ENCODE measurements around the gene SULT1A2.
"Not testable (repeated sequence)": the region's sequence is repeated elsewhere in the genome, so short reads cannot be mapped to it uniquely, and the experiment has no call there.

The SULT1A2 gene

DNA sequence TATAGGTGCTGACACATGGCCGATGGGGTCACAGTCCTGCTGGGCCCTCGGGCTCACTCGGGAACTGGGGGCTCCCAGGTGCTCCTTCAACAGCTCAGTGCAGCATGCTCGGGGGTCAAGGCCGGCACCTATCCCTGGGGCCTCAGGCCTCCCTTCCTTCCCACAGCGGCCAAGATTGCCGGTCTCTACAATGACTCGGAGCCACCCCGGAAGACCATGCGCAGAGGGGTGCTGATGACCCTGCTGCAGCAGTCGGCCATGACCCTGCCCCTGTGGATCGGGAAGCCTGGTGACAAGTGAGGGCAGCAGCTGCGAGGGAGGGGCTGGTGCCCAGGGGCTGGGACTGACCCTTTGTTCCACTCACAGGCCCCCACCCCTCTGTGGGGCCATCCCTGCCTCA lies 6.9 kb downstream of the SULT1A2 start:
- DNase-seq, result no peak

GRCh38 chr16:28589069-28589468 lies 7.8 kb downstream of the SULT1A2 start:
- DNase-seq, result no peak

DNA sequence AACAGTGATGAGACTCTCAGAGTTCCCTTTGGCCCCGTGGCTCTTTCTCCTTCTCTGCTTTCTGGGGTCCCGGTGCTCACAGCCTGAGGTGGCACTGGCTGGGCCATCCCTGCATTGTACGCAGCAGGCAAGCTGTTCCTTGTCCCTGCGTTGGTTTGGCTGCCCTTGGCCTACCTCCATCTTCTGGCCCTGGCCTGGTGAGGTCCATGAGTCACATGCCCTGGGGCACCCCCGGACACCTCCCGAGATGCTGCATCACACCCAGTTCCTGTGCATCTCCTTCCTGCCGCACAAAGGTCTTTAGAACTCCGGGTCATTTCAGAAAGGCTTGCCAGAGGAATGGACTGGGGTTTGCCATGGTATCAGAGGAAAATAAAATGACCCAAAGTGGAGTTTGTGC lies 9.5 kb downstream of the SULT1A2 start:
- no peak for DNase-seq

- no peak for DNase-seq
Observed at GRCh38 chr16:28586466-28586865, 10.4 kb downstream of the SULT1A2 start.

GRCh38 chr16:28585674-28586073 lies 11.2 kb downstream of the SULT1A2 start:
- DNase-seq, result no peak

DNA sequence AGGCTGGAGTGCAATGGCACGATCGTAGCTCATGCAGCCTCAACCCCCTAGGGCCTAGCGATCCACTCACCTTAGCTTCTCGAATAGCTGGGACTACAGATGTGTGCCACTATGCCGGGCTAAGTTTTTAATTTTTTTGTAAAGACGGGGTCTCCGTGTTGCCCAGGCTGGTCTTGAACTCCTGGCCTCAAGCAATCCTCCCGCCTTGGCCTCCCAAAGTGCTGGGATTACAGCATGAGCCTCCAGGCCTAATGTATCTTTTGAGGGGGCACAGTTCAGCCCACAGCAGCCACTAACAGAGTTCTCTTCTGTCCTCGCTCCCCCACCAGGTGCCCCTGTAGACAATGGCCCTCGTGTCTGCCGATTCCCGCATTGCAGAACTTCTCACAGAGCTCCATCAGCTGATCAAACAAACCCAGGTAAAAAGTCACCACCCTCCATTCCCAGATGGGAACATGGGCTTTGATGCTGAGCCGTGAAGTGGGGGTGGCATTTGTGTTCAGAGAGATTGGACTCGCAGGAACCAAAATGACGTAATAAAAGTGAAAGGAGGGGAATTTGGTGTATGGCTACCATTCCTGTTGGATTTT lies 16.0 kb downstream of the SULT1A2 start:
- DNase-seq, result no peak

- DNase-seq, result no peak
Observed at GRCh38 chr16:28575446-28576109, 21.3 kb downstream of the SULT1A2 start.

DNA sequence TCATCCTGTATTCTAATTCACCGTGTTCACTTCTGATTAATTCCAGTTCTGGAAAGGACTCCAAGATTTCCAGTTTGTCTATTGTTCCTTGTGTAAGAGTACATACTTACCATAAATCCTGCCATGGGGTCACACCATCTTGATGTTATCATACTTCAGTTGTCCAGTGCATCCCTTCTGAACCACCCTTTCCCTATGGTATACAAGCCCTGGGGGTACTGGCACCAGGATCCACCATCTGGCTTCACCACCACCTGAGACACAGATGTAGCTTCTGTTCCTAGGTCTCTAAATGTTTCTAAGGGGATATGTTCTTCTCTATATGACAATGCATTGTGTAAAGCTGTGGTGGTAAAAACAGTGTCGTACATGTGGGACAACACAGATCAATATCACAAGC lies 21.9 kb downstream of the SULT1A2 start:
- no peak for DNase-seq

DNA sequence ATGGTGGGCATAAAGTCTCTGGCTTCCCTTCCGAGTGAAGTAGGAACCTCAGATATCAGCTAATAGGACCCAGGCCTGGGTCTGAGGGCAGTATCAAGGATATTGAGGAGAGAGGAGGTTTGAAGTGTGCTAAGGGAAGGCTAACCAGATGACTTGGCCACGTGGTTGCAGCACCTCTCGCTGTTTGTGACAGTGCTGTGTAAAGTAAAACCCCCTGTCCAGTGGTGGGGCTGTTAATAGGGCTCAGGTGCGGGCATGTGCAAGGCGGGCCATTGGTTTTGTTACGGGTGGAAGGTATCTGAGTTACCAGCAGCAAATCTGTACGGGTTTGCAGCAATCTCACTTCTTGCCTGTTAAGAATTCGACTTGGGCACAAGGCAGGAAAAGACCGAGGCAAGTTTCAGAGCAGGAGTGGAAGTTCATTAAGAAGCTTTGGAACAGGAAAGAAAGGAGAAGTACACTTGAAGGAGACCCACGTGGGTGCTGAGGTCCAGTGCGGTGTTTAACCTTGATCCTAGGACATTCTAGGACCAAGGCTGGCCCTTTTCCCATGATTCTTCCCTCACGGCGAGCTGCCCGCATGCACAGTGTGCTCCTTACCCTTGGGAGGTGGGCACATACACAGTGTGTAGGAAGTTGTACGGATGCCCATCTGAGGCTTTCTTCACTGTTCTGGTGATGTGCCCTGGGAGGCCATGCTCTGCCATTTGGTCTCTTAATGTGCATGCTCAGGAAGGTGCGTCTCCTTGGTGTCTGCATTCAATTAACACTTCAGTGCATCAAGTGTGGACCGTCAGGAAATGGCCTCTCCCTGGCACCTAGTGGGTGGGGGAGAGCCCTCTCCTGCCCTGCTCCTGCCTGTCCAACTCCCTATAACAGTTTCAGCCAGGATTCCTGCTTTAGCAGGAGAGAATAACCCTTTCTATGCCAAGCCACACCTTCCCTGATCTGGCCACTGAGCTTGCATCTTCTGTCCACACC lies 22.8 kb downstream of the SULT1A2 start:
- DNase-seq, result no peak

- peak; percentile 62 for DNase-seq
Observed at GRCh38 chr16:28572696-28573510, 23.9 kb downstream of the SULT1A2 start.

DNA sequence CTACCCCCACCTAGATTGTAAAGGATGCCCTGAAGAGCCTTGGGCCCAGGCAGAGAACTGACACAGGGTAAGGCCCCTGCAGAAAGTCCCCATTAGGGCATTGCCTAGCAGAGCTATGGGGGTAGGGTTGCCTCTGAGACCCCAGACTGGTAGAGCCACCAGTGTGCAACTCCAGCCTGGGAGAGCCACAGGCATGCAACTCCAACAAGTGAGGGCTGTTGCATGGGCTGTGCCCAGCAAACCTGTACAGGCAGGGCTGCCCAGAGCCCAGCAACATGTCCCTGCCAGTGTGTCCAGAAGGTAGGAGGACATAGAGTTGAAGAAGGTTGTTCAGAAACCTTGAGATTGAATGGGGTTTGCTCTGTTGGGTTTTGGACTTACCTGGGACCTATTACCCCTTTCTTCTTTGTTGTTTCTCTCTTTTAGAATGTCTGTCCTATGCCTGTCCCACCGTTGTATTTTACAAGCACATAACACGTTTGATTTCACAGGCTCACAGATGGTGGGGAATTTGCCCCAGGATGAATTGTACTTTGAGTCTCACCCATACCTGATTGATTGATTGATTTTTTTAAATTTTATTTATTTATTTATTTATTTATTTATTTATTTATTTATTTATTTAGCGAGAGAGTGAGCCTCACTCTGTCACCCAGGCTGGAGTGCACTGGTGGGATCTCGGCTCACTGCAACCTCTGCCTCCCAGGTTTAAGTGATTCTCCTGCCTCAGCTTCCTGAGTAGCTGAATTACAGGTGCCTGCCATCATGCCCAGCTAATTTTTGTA lies 26.7 kb downstream of the SULT1A2 start:
- DNase-seq, result no peak

GRCh38 chr16:28569021-28569420 lies 27.8 kb downstream of the SULT1A2 start:
- DNase-seq, result peak; percentile 35

DNA sequence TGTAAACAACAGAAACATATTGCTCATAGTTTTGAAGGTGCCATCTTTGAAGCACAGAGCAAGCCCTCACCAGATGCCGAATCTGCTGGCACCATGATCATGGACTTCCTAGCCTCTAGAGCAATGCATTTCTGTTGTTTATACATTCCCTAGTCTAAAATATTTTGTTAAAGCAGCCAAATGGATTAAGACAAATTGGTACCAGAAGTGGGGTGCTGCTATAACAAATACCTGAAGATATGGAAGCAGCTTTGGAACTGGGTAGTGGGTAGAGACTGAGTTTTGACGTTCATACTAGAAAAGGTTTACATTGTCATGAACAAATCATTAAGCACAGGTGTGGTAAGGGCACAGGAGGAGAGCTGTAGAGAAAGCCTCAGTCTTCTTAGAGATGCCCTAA lies 29.6 kb downstream of the SULT1A2 start:
- no peak for DNase-seq

- not testable (repeated sequence) for DNase-seq
Observed at GRCh38 chr16:28566233-28566925, 30.5 kb downstream of the SULT1A2 start.

DNA sequence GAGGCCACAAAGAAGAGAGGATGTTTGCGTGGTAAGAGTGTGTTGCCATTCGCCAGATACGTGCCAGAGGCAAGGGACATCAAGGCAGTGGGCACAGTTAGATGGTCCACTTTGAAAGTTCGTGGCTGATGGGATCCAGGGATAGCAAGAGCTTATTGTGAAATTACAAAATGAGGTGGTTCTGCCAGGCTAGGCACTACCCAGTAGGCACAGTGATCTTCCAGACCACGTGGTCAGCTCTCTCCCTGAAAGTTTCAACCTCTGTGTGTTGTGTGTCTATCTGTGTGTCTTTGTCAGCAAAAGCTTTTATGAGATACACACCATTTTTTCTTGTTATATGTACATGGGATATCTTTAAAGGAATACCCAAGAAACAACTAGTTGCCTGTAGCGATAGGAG lies 33.6 kb downstream of the SULT1A2 start:
- no peak for DNase-seq

DNA sequence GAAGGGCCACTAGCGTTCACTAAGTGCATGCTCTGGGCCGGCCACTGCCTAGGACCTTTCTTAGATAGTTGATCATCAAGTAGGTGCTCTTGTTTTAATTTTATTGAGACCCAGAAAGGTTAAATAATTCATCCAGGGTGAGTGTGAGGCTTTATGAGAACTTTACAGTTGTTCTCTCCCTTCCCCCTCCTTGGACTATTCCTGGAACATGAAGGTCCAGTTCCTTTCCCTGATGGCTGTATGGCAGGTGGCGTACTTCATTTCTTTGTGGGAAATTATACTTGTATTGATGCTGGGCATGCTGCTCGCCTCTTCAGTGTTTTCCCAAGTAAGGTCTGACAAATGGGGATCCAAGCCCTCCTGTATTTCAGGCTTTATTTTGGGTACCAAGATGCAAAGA lies 34.7 kb downstream of the SULT1A2 start:
- no peak for DNase-seq

DNA sequence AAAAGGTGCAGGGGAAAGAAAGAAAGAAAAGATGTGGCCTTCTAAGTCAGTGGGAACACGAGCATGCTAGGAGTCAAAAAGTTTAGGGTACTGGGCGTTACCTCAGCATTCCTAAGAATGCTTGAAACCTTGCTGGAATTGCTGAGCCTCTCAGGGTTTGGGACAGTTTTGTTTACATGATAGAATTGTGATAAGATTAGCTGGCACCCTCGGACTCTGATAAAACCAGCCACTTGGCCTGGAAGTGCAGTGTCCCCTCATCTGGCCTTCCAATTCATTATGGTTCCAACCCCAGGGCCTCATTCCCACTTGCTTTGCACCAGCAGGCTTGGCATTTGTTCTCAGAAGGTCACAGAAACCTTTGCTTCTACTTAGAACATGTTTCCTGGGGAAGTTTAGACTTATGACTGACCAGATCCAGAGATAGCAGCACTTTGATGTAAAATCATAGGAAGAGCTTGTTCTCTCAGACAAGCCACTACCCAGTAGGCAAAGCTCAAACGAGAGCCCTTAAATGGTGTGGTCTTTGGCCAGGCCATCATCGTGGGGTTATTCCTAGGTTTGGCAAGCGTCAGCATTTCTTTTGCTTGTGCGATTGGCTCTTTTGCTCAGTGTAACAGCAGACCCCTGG lies 35.2 kb downstream of the SULT1A2 start:
- DNase-seq, result no peak

DNA sequence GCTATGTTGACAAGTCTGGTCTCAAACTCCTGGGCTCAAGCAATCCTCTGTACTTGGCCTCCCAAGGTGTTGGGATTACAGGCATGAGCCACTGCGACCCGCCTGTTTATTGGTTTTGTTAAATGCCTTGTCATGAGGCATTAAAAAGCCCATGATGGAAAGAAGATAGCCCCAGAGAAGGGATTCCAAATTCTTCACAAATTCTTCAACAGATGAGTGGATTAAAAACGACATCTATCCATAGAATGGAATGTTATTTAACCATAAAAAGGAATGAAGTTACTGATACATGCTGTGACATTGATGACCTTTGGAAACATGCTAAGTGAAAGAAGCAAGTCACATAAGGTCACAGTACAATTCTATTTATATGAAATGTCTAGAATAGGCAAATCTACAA lies 38.4 kb downstream of the SULT1A2 start:
- DNase-seq, result no peak

GRCh38 chr16:28556914-28557320 lies 39.9 kb downstream of the SULT1A2 start:
- DNase-seq, result no peak

DNA sequence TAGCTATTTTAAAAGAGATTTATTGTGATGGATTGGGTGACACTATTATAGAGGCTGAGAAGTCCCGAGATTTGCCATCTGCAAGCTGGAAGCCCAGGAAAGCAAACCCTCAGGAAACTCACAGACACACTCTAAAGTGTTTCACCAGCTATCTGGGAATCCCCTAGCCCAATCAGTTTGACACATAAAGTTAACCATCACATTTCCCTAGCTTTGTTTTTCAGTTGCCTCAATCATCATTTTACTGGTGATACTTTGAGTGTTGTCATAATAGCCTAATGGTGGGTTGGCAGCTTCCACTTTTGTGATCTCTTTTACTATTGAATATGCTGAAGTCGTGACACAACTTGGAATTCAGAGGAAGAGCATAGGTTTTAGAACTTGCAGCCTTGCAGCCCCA lies 41.3 kb downstream of the SULT1A2 start:
- no peak for DNase-seq
